NCI-H2196 treated with DMSO at 0.1 percent for 48 hours (cell line): ENCODE measurements around the gene DOCK10.

Experiments
- DNase-seq: peaks from one replicate; lab custom pipeline; 2025; ENCODE audit not compliant: unreplicated experiment; lab: John Stamatoyannopoulos, UW

The DOCK10 gene

GRCh38 chr2:224885291-224885690, 157.0 kb downstream of the DOCK10 start:
- DNase-seq, result no peak

DNA sequence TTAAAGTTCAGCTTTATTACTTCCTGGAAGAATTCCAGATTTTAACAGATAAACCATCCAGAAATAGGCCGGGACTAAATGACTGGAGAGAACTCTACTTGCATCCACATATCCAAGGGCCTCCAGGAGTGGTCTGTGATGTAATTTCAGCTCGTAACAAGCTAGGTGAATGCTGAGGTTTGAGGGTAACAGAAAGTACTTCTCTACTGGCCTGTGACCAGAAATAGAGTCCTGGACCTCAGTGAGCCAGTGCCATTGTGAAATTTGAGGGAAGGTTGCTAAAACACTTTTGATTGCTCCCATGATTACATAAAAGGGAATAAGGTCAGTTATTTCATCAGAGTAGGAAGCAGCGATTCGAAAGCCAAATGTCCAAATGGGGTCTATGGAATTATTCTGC, 158.1 kb downstream of the DOCK10 start:
- no peak for DNase-seq

GRCh38 chr2:224883700-224884099, 158.6 kb downstream of the DOCK10 start:
- DNase-seq, result no peak

- DNase-seq, result no peak
Measured at GRCh38 chr2:224883172-224883516, 159.1 kb downstream of the DOCK10 start.

- DNase-seq, result no peak
Measured at GRCh38 chr2:224882291-224883171, 159.7 kb downstream of the DOCK10 start.

GRCh38 chr2:224881846-224882245, 160.4 kb downstream of the DOCK10 start:
- DNase-seq, result no peak

DNA sequence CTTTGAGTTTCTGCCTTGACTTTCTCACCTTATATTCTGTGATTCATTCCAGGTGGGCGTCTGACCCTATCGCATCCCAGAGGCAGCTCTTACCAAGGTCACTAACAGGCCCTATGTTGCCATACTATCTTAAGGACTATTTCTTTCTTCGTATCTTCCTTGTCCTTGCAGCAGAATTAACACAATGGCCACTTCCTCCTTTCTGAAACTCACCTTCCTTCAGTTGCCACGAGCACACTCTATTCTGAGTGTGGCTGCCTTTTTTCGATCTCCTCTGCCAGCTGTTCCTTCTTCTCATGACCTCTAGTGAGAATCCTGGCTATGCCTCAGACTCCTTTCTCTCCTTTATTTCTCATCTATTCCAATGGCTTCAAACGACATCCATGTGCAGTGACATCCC, 165.7 kb downstream of the DOCK10 start:
- no peak for DNase-seq

DNA sequence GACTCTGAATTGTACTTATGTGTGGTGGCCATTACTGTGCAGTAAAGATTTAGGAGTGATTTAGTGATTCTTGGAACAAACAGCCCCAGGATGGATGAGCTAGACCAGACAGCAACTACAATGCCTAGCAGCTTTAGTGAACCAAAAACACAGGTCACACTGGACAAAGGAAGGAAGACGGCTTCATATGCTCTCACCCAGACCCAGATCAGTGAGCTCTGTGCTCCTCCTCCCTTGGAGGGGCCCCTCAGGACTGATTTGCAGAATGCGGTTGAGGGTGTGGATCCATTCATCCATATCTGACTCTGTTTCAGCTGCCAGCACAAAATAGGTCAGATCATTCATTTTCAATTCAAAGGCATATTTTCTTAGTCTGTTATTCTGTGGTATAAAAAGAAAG, 166.4 kb downstream of the DOCK10 start:
- no peak for DNase-seq

GRCh38 chr2:224875153-224875552, 167.1 kb downstream of the DOCK10 start:
- no peak for DNase-seq

DNA sequence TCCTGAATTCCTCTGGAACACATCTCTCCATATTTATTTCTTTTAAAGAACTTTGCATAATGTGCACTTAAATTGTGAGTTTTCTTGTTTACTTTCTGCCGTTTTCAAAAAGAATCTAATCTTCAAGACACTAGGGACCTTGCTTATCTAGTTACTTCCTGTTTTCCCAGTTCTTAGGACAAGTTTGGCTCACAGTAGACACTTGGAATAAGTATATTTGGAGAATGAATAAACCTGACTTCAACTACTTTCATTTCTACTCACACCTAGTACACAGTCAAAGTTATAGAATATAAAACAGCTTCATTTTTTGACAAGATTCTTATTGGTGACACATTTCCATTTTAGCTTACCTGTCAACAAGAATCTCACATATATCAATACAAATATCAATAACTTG, 170.5 kb downstream of the DOCK10 start:
- DNase-seq, result no peak

DNA sequence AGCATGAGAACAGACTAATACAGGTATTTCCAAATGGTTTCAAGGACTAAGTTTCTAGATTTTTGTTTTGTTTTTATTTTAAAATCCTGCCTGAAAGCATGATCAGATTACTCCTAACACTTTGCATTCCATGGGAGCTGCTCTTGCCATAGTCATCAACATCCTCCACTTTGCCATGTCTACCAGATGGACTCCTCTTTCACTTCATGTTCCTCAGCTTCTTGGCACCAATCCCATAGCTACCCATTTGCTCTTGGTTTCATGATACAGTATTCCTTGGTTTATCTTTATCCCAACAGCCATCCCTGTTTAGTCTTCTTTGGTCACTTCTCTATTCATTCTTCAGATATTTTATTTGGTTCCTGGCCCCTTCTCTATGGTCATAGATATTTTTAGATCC, 171.9 kb downstream of the DOCK10 start:
- no peak for DNase-seq

GRCh38 chr2:224869601-224870233, 172.6 kb downstream of the DOCK10 start:
- DNase-seq, result no peak

- no peak for DNase-seq
Measured at GRCh38 chr2:224865016-224865415, 177.3 kb downstream of the DOCK10 start.

GRCh38 chr2:224861266-224861665, 181.0 kb downstream of the DOCK10 start:
- no peak for DNase-seq

DNA sequence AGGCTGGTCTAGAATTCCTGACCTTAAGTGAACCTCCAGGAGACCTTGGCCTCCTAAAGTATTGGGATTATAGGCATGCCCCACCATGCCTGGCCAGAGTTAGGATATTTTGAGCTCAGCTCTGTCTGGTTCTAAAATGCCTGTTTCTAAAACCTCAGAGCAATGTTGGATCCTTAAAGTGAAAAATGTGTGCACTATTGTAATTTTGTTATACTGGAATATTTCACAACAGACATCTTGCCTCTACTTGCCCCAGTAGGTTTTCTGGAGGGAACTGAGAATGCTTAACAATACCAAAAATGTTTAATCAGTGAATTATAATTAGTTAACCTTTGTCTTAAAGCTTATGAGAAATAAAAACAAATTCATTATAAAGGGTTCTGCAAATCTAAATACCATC, 181.5 kb downstream of the DOCK10 start:
- no peak for DNase-seq

DNA sequence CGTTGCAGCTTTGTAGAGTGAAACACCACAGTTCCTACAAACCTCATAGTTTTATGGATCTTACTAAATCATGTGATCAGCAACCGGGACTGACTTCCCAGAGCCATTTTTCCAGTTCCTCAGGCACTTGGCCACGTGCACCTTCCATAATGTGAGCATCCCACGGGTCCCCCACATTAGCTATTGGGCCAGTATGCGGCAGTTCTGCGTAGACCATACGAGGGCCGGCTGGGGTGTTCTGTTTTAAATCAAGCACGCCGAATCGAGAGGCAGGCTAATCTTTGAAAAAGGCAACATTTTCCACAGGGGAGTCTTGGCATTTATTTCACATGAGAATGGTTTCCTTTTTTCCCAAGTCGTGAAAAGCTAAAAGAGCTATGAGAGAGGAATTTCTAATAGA, 190.5 kb downstream of the DOCK10 start:
- no peak for DNase-seq

DNA sequence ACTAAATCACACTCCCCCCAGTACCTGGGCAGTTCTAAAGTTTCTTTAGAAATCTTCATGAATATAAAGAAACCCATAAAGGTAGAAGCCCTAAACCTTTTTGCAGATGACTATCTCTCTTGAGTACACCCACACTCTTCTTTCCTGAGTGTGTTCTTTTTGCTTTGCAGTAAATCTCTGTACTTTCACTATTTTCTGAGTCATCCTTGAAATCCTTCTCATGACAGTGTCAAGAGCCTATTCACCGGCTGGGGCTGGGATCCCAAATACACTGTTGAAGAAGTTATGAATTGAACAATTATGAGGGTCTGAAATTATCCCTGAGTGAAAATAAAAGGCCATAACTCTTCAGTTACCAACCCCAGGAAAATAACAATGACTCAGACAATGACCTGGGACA, 192.2 kb downstream of the DOCK10 start:
- DNase-seq, result no peak

- no peak for DNase-seq
Measured at GRCh38 chr2:224849264-224849663, 193.0 kb downstream of the DOCK10 start.

DNA sequence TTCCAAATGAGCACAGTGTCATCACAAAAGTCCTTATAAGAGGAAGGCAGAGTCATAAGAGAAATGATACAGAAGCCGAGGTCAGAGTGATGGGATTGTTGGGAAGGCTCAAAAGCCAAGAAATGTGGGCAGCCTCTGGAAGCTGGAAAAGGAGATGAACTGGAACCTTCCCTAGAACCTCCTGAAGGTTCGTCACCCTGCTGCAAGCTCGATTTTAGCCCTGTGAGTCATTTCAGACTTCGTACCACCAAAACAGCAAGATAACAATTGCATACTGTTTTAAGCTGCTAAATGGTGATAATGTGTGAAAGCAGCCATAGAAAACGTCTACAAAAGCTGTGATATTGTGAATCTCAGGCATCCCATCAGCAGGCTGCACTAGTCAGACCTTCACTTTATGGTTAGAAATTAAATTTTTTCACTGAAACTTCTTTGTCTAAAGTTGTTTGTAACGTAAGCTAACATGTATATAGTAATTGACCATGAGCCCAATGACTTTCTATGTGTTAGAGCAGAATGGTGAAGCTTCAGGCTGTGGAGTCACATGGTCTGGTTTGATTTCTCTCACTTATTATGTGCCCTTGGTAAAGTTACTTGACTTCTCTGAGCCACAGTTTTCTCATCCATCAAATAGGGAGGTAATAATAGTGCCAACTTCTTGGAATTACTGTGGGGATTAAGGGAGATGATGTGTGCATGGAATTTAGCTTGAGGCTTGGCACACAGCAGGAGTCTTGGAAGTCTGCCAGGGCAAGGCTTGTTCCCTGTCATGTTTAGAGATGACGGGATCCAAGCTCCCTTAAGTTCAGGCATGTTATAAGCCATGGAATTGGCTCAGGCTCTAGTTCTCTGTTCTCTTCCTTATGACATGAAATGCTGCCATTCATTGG, 194.1 kb downstream of the DOCK10 start:
- DNase-seq, result no peak

- DNase-seq, result no peak
Measured at GRCh38 chr2:224847381-224847780, 194.9 kb downstream of the DOCK10 start.

DNA sequence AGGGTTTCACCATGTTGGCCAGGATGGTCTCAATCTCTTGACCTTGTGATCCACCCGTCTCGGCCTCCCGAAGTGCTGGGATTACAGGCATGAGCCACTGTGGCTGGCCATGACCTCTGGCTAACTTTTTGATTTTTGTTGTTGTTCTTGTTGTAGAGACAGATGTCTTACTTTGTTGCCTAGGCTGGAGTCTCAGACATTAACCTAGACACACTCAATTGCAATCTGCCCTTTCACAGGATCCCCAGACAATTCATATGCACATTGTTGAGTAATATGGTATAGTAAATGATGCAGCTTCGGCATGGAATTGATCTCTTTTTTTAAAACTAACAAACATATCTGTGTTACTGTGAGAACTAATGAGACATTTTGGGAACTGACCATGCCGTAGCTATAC, 195.6 kb downstream of the DOCK10 start:
- DNase-seq, result no peak

GRCh38 chr2:224846161-224846560, 196.1 kb downstream of the DOCK10 start:
- DNase-seq, result no peak
